Stimulated activated CD4-positive, alpha-beta T cell treated with anti-CD3 and anti-CD28 coated beads, Interleukin-12 subunit alpha, Interleukin-12 subunit beta, amount 100 ng/mL, for 48 hours (primary cell): ENCODE results near the gene IGSF8.

Experiments
- DNase-seq, 3 donors: peaks; one replicate each; pipeline ENCODE4 v3.0.0-alpha.2; 2020; ENCODE audit warnings: low read depth in 2 of 3, low spot score in 1 of 3

Gene IGSF8

DNA sequence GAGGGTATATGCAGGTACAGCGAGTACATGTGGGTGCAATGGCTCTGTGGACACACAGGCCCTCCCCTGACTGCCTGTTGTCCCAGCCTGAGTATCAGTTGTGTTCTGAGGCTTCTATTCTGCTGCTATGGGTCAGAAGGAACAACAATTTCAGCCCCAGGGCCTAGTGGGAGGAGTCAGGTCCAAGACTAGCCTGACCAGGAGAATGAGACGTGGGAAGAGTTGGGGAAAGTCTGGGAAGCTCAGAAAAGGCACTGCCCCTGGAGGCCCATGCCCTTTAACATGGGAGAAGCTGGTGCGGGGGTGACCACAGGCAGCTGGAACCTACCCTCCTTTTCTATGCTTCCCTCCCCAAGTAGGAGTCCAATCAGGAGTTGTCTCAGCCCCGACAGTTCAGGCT lies 7.7 kb downstream of the IGSF8 start:
- no peak for DNase-seq

DNA sequence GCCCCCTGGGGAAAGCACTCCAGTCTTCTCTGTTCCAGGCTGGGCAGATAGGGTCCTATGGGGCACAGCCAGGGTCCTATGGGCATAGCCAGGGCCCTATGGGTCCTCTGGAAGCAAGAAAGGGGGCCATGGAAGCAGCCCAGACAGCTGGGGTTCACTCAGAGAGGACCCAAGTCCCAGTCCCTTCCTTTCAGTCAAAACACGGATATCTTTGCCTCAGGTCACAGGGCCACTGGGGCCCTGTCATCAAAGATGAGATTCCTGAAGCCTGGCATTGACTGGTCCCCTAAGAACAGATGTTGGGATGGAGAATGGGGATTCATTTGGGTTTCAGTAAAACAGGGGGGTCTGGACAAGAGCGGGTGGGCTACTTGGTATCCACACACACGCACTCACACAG lies 8.5 kb downstream of the IGSF8 start:
- no peak for DNase-seq

DNA sequence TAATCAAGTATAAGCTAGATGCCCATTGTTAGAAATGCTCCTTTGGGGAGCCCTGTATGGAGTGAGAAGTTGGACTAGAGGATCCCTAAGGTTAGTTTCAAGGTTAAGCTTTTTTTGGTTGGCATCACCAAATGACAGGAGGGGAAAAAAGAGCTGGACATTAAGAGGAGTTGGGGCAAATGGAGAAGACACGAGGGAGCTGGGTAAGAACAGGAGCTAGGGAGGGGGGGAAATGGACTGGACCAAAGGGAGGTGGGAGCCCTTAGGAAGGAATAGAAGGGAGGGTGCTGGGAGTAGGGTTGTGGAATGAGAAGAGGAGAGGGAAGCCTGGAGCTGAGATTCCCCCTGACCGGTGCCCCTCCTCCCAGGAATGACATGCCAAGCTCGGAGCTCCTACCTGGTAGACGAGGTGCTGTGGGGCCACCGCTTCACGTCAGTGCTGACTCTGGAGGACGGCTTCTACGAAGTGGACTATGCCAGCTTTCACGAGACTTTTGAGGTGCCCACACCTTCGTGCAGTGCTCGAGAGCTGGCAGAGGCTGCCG lies 11.2 kb downstream of the IGSF8 start:
- DNase-seq, result no peak

DNA sequence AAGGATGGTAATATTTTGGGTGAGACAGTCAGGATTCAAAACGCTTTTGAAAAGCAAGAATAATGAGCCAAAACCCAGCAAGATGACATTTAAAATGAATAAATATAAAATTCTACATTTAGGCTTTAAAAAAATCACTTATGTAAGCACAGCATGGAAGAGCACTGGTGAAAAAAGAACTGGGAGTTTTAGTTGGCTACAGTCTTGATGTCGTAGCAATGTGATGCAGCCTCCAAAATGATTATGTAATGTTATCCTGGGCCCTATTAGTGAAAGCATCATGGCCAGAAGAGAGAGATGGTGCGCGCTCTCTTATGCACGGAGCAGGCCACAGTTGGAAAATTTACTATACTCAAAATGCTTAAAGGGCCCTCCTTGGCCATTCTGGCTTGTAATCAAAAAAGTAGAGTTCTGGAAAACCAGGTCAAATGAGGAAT lies 11.9 kb downstream of the IGSF8 start:
- DNase-seq, result no peak

DNA sequence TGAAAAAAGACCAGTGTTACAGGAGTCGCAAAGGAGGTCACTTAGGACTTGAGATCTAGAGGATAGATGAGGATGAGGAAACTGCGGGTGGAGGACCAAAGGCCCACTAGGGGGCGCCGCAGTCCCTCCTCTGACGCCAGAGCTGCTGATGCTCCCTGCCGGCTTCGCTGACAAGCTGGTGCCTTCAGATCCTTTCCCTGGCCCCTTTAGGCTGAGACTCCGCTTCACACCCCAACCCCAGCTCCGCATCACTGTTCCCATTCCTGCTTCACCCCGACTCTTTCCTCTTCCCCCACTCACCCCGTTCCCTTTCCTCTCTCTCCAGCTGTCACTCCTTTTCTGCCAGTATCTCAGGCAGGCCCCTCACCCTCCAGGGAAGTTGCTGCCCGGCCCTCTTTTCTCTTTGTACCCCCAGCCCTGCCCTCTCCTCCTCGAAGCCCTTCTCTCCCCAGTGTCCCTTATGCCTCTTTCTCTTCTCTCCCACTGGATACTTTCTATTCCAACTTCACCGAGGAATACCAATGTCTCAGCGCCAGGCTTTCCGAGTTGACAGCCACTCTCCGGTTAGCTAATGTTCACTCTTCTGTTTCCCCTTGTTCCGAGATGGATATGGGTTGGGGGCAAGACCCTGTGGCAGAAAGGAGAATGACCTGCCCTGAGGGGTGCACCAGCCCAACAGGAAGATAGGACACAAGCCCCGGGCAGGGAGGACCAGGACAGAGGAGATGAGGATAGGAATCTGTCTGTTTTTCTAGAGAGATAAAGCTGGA lies 12.5 kb downstream of the IGSF8 start:
- DNase-seq, result peak; percentile 66 to 75 (median 71)

DNA sequence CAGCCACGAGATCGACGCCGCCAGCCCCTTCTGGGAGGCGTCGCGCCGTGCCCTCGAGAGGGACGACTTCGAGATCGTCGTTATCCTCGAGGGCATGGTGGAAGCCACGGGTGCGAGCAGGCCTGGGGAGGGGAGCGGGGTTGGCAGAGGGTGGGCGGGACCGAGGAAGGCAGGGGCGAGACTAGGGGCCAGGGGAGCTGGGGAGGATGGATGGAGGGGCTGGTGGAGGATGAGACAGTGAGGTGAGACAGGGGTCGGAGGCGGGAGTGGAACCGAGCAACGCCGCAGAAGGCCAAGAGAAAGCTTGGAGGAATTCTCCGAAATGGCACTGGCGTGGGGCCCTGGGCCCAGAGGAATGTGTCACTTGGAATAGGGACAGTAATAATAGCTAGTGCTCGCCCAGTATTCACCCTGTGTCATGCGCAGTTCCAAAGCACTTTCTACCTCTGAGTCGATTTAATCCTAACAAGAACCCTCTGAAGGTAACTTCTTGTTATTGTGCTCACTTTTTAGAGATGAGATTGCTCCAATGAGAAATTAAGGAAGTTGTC lies 13.6 kb downstream of the IGSF8 start:
- no peak for DNase-seq

DNA sequence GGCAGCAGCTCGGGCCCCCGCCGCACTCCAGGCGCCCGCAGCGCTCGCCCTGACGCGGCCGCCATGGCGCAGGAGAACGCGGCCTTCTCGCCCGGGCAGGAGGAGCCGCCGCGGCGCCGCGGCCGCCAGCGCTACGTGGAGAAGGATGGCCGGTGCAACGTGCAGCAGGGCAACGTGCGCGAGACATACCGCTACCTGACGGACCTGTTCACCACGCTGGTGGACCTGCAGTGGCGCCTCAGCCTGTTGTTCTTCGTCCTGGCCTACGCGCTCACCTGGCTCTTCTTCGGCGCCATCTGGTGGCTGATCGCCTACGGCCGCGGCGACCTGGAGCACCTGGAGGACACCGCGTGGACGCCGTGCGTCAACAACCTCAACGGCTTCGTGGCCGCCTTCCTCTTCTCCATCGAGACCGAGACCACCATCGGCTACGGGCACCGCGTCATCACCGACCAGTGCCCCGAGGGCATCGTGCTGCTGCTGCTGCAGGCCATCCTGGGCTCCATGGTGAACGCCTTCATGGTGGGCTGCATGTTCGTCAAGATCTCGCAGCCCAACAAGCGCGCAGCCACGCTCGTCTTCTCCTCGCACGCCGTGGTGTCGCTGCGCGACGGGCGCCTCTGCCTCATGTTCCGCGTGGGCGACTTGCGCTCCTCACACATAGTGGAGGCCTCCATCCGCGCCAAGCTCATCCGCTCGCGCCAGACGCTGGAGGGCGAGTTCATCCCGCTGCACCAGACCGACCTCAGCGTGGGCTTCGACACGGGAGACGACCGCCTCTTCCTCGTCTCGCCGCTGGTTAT lies 14.2 kb downstream of the IGSF8 start:
- DNase-seq, result peak; percentile 50 to 67 (median 66)

DNA sequence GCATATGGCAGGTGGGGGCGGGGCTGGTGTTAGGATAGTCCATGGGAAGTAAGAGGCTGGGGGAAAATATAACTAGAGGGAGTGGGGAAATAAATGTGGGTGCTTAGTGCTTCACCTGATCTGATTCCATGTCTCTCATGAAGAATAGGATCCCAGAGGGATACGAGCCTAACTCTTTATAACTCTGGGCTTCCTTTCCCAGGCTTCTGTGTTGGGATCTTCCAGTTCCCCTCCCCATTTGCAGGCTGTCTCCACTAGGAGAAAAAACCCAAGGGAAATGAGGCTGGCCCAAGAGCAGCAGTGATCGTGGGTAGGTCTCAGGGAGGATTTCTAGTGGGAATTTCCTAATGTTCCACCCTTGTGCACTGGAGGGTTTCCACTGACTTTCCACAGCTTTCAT lies 15.5 kb downstream of the IGSF8 start:
- DNase-seq, result no peak

DNA sequence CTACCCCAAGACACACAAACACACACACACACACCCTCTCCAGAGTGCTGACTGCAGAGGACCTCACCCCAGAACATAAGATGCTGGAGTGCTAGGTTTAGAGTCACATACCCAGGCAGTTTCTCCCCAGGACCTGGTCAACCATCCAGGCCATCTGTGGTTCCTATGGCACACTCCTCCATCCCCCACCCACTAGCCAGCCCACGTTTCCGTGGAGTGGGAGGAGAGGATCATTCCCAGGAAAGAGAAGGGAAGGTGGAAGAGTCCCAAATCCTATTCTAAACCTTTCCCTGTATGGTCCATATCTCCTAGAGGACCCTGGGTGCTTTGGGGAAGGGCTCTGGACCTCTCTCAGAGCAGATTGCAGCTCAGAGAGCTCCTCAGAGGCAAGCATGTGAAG lies 15.9 kb downstream of the IGSF8 start:
- DNase-seq, result no peak

DNA sequence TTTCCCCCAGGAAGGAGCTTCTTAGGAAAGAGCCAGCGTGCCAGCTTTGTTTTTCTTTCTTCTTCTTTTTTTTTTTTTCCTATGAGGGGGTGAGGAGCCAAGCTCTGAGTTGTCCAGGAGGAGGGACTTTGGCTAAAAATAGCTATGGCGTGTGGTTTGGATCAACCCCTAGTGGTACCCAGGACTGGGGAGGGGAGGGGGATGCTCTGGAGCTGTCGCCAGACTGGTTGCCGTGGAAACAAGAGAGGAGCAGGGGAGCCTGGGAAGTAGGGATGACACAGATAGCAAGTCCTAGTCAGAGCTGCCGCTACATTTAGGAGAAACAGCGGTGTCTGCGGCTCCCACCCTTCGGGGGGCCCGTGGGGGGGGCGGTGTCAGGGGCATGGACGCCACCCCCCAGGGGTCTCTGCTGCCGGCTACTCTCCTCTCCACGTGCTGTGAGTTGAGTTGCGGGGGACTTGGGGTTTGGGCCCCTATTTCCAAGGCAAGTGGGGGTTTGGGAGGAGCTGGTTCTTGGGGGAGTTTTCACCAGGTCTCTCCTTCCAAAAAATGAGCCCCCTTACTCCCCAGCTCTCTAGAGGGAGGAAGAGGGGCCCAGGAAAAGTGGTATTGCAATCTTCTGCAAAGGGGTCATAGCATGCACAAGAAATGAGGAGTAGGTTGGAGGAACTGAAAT lies 17.0 kb downstream of the IGSF8 start, which contains the start of gene KCNJ9:
KCNJ9 (plus strand) TSS at position 278 of the 676 bp plus-strand sequence. CDS start 2,493 bp downstream, outside the sequence.
- DNase-seq, result no peak

DNA sequence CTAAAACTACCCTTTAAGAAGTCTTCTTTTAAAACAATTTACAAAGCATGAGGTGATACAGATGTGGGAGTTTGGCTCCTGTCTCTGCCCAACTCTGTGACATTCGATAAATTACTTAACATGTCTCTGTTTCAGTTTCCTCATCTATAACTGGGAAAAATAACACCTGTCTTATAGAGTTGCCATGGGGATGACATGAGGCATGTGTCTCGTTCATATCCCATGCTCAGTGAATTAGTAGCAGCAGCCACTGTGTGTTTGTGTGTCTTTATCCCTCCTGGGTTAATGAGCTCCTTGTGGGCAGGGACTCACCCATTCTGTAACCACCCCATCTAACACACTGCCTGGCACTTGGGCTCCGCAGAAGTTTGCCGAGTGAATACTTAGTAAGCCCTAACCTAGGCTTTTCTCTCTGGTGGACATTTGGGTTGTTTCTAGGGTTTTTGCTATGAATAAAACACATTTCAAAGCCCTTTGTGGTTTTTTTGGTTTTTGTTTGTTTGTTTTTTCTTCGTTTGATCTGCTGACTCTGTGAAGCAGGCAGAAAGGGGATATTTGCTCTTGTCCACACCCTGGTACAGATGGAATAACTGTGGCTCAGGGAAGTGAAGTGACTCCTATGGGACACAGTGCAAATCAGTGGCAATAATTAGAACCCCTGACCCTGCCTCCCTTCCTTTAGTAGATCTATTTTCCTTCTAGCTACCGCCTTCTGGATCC lies 17.9 kb downstream of the IGSF8 start:
- DNase-seq, result no peak

DNA sequence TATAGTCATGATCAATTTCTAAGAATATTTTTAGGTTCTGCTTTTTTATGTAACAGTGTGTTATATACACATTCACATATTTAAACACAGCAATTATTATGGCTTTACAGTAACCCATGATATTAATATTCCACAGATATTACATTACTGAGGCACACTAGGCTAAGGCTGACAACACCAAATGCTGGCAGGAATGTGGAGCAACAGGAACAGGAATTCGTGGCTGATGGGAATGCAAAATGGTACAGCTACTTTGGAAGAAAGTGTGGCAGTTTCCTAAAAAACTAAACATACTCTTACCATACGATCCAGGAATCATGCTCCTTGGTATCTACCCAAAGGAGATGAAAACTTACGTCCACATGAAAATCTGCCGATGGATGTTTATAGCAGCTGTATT lies 19.0 kb downstream of the IGSF8 start:
- DNase-seq, result no peak

DNA sequence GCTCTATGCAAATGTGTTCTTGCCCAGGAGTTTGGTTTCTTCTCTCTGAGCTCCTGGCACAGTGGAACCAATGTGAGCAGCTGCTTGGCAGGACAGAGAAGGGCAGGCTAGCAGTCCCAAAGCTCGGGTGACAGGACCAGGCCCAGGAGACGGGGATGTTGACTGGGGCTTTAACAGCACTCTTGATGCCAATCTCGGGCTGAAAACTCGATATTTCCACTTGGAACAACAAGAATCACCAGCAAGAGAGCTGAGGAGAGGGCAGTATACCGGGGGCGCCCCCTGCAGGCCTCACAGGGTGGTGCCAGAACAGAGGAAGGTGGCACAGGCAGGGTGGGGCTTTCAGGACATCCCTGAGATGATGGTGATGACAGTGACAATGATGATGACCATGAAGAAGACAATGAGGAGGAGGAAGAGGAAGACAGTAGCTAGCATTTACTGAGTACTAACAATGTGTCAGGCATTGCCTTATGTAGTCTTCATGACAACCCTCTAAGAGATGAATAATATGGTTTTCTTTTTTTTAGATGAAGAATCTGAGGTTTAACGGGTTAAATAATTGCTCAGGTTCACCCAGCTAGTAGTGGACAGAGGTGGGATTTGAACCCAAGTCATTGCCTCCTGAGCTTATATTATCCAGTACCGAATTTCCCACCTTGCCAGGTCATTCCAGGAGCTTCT lies 19.8 kb downstream of the IGSF8 start:
- DNase-seq, result peak; percentile 50 to 67 (median 63)

DNA sequence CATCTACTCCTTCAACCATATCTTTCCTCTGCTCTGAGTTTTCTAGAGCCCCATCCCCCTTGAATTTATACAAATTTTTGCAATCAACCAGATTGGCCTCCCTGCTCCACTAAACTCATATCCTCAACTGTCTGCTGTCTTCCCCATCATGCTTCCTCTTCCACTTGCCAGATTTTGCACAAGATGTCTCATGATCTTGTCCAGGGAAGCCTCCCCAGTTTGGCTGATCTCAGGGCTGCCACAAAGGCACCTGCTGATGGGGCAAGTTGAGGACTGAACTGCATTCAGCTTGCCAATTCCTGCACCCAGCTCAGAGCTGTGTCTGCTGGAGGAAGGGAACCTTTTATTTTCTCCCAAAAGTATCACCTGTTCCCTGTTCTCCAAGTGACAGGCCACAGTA lies 20.9 kb downstream of the IGSF8 start:
- DNase-seq, result no peak

DNA sequence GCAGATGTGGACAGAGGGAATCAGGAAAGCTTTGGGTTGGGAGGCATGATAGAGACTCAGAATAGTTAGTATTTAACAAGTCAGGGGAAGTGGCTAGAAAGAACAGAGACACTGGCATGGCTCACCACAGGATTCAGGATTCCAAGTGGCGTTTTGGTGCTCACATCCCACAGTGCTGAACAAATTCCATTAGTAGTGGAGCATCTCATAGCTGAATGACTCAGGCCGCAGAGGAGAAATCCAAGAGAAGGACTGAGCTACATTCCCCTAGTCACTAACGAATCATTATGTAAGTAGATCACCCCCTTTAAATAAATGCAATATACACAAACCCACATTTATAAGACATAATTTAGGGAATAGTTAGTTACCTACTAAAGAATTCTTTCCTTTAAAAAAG lies 22.1 kb downstream of the IGSF8 start:
- no peak for DNase-seq

DNA sequence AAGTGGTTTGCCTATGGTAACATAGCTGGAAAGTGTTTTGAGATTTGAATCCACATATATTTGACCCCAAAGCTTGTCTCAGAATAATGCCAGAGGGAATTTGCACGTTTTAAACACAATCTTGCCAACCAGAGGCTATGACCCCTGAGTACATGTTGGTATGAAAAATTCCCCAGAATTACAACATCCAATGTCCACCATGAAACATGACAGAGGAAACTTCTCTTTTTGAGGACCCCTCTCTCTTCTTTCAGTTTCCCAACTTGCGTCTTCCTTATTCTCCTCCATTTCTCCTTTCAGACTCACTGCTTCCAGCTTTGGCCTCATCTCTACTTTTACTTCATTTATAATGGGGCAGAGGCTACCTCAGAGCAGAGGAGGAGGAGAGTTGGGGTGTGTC lies 22.6 kb downstream of the IGSF8 start:
- DNase-seq, result no peak

DNA sequence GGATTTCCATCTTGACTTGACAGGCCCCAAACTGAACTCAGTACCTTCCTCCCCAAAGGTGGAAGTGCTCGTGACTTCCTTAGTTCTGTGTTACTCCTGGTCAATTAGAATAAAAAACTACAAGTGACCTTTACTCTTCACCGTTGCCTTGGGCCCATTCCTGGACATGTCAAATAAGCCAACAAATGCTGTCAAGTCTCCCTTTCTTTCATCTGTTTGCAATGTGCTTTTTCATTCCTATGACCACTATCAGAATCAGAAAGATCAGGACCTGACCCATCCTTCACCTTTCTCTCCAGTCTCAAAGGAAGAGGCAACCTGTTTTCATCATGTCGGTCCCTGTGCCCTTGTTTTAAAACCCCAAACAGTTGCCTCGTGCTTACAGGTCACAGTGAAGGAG lies 23.6 kb downstream of the IGSF8 start:
- DNase-seq, result no peak

DNA sequence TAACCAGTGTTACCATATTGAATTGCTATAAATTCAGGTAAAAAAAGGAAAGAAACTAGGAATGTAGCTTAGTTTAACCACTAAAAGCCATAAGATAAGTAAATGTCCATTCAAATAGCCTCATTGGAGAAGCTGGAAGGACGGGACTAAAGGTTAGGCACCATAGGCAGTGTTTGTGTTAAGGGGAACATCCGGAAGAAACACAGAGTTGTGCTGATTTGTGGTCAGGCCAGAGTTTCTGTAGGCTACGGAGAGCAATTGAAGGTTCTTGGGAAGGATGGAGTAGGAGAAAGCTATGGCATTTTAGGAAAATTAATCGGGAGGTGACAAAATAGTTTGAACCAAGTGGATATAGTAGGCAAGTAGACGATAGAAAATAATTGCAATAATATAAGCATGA lies 27.1 kb downstream of the IGSF8 start:
- no peak for DNase-seq

DNA sequence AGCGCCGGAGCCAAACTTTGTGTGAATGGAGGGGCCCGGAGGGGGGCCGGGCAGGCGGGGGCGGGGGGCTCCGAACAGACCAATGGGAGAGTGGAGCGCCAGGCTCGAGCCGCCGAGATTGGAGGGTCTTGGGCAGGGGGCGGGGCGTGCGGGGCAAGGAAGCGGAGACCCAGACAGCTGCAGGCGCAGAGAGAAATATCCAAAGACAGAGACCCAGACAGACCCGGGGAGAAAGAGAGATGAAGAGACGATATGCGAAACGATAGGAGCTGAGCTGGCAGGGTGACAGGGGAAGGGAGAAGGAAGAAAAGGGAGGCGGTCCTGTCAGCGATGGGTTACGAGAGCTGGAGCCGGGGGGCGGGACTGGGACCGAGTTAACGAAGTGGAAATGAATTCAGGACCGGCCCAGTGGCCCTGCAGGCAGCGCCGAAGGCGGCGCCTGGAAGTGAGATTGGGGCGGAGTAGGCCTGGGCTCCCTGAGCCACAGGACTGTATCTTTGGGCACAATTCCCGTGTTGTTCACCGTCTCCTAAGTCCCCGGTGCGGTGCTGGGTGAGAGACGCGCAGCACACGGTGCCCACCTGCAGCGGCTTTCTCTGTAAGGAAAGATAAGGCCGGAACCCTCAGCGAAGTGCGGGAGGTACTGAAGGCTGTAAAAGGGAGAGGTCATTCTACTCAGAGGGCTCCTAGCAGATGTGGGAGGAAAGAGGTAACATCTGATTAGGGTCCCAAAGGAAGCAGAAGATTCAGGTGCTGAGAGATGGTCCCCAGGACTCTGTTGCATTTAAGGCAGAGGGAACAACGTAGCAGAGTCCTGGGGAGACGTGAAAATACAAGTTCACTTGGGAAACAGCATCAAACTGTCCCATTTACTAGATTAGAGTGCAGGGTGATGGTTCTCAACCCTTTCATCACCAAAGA lies 27.9 kb downstream of the IGSF8 start:
- DNase-seq, result peak in 2 of 3 donors; percentile 24 to 36
